ENCODE measurements around the gene PRG3. TPM values are rescaled to one million over a fixed set of nuclear protein-coding genes. Genes with fewer than 3 reads are reported as not detected.

PRG3 gene
- total and polyA plus RNA-seq, 9 of the 15 experiments (the other 6 are each of a cell fraction or from before 2014, with no cell fraction given) = 0.18 to 0.55 (median 0.38) TPM; not detected in 6

GRCh38 chr11:57426929-57427726 lies 46.2 kb upstream of the PRG3 start, which contains the start of gene SLC43A3 (continued):
- TF ChIP-seq ZNF316 (IDR thresholded peaks at IDR 0.05) (no peak), JUND (IDR thresholded peaks at IDR 0.05; ENCODE audit: borderline replicate concordance, low read depth, low read length) (no peak), JUND (tag; IDR thresholded peaks at IDR 0.05; ENCODE audit: borderline replicate concordance, low read depth, low read length) (no peak), HINFP (tag; conservative IDR thresholded peaks at IDR 0.05; ENCODE audit: low read depth) (no peak), ZNF699 (CRISPR knock-in tag; IDR thresholded peaks at IDR 0.05; ENCODE audit: insufficient replicate concordance) (no peak), ZNF324 (CRISPR knock-in tag; IDR thresholded peaks at IDR 0.05) (no peak), ZNF696 (CRISPR knock-in tag; conservative IDR thresholded peaks at IDR 0.05) (no peak), MAFG (tag; conservative IDR thresholded peaks at IDR 0.05) (no peak), AFF1 (IDR thresholded peaks at IDR 0.05; ENCODE audit: low read depth in 1 of 2, partially characterized antibody in 2 of 2) (peak in 1 of 2 experiments; percentile 82), CREBBP (IDR thresholded peaks at IDR 0.05; ENCODE audit: low read depth, low read length) (no peak), KAT7 (CRISPR knock-in tag; IDR thresholded peaks at IDR 0.05; ENCODE audit: borderline replicate concordance) (peak; percentile 45; the same call in 1 of the 2 replicates), NFYB (IDR thresholded peaks at IDR 0.05; ENCODE audit: extremely low read depth, insufficient read length) (no peak), KDM5B (IDR thresholded peaks at IDR 0.05; ENCODE audit: insufficient replicate concordance, low read depth, low read length) (peak; percentile 72), ZNF253 (CRISPR knock-in tag; conservative IDR thresholded peaks at IDR 0.05) (no peak), HNRNPL (IDR thresholded peaks at IDR 0.05; ENCODE audit: low read depth, low read length) (peak; percentile 71; the same call in 1 of the 2 replicates), ZSCAN29 (IDR thresholded peaks at IDR 0.05) (no peak), ESRRA (IDR thresholded peaks at IDR 0.05; ENCODE audit: borderline replicate concordance, low read depth) (no peak), SIN3B (IDR thresholded peaks at IDR 0.05; ENCODE audit: low read depth) (no peak), NR2C2 (CRISPR knock-in tag; IDR thresholded peaks at IDR 0.05) (no peak), NR2C2 (tag; IDR thresholded peaks at IDR 0.05) (no peak), ZNF639 (CRISPR knock-in tag; conservative IDR thresholded peaks at IDR 0.05 in 1 of 2, IDR thresholded peaks at IDR 0.05 in 1 of 2) (no peak)

All from K562 (cell line).